HEK293 (cell line): ENCODE measurements around the gene DAP.

Source experiments
- CTCF ChIA-PET: fragments of 350-600 bp; formaldehyde crosslinking; extraction: SDS; loops from one replicate; lab custom pipeline; 2021; ENCODE audit warnings: antibody characterized with exemption; lab: Yijun Ruan, JAX
- POLR2A ChIA-PET: fragments of 300-600 bp; formaldehyde crosslinking; extraction: SDS; loops from one replicate; lab custom pipeline; 2020; ENCODE audit warnings: antibody characterized with exemption, inconsistent platforms; lab: Yijun Ruan, JAX
- H3K27ac ChIP-seq: fragments of 200-500 bp; sonication (Bioruptor generic); 2 replicates; pipeline ENCODE4 v1.5.1; 2014; ENCODE audit warnings: low read depth, low read length, control low read depth, inconsistent platforms; ENCODE audit errors: extremely low read depth
- H3K36me3 ChIP-seq, 2 experiments: fragments of 200-500 bp in 1 of 2; sonication (Bioruptor generic) in 1 of 2; 1 replicate in 1 of 2; 2 replicates in 1 of 2; pipeline ENCODE4 v1.5.1; 2014 to 2017; ENCODE audit warnings: inconsistent platforms in 2 of 2, low read length in 2 of 2; ENCODE audit not compliant: control insufficient read depth in 2 of 2, insufficient read depth in 1 of 2
- H3K4me1 ChIP-seq: fragments of 200-500 bp; sonication (Bioruptor generic); 2 replicates; pipeline ENCODE4 v1.5.1; 2014; ENCODE audit warnings: mild to moderate bottlenecking, low read length, inconsistent platforms; ENCODE audit not compliant: control insufficient read depth, insufficient read depth
- H3K4me3 ChIP-seq: 2 replicates; pipeline ENCODE4 v1.5.1; 2011; ENCODE audit warnings: low read depth, mild to moderate bottlenecking, control low read depth, low read length, moderate library complexity
- H3K9me3 ChIP-seq: fragments of 200-500 bp; sonication (Bioruptor generic); 2 replicates; pipeline ENCODE4 v1.5.1; 2014; ENCODE audit warnings: low read depth, low read length, inconsistent platforms; ENCODE audit not compliant: control insufficient read depth, insufficient read depth
- BCL11A ChIP-seq: fragments of 450-650 bp; formaldehyde crosslinking; IDR thresholded peaks from 2 replicates; pipeline ENCODE4 v1.5.1; 2016; ENCODE audit warnings: low read depth, missing biosample characterization, missing genetic modification characterization
- GFI1B ChIP-seq: fragments of 450-650 bp; formaldehyde crosslinking; IDR thresholded peaks from 2 replicates; pipeline ENCODE4 v1.5.1; 2016; ENCODE audit warnings: missing biosample characterization, missing genetic modification characterization
- GLIS1 ChIP-seq: fragments of 450-650 bp; formaldehyde crosslinking; IDR thresholded peaks from 2 replicates; pipeline ENCODE4 v1.5.1; 2016; ENCODE audit warnings: missing biosample characterization, missing genetic modification characterization
- MEIS1 ChIP-seq: sonication (generic); formaldehyde crosslinking; IDR thresholded peaks from 2 replicates; pipeline ENCODE4 v1.8.1; 2022; ENCODE audit warnings: missing genetic modification reagents, mild to moderate bottlenecking, borderline replicate concordance
- MZF1 ChIP-seq: fragments of 450-650 bp; formaldehyde crosslinking; IDR thresholded peaks from 2 replicates; pipeline ENCODE4 v1.5.1; 2017; ENCODE audit warnings: missing biosample characterization, missing genetic modification characterization, borderline replicate concordance
- OVOL3 ChIP-seq: fragments of 450-650 bp; formaldehyde crosslinking; IDR thresholded peaks from 2 replicates; pipeline ENCODE4 v1.5.1; 2016; ENCODE audit warnings: missing biosample characterization, missing genetic modification characterization
- WT1 ChIP-seq: fragments of 450-650 bp; formaldehyde crosslinking; IDR thresholded peaks from 2 replicates; pipeline ENCODE4 v1.5.1; 2016; ENCODE audit warnings: missing biosample characterization, missing genetic modification characterization
- ZBTB7A ChIP-seq: fragments of 450-650 bp; formaldehyde crosslinking; IDR thresholded peaks from 2 replicates; pipeline ENCODE4 v1.5.1; 2016; ENCODE audit warnings: low read depth, missing biosample characterization, missing genetic modification characterization
- ZFP3 ChIP-seq: fragments of 450-650 bp; formaldehyde crosslinking; IDR thresholded peaks from 2 replicates; pipeline ENCODE4 v1.5.1; 2016; ENCODE audit warnings: low read depth, missing biosample characterization, missing genetic modification characterization
- ZFP37 ChIP-seq: fragments of 450-650 bp; formaldehyde crosslinking; IDR thresholded peaks from 2 replicates; pipeline ENCODE4 v1.5.1; 2016; ENCODE audit warnings: missing biosample characterization, missing genetic modification characterization
- ZFP69B ChIP-seq: fragments of 450-650 bp; formaldehyde crosslinking; IDR thresholded peaks from 2 replicates; pipeline ENCODE4 v1.5.1; 2016; ENCODE audit warnings: missing biosample characterization, missing genetic modification characterization
- ZNF112 ChIP-seq: fragments of 450-650 bp; formaldehyde crosslinking; IDR thresholded peaks from 2 replicates; pipeline ENCODE4 v1.5.0; 2017; ENCODE audit warnings: missing biosample characterization, missing genetic modification characterization
- ZNF221 ChIP-seq: fragments of 450-650 bp; formaldehyde crosslinking; IDR thresholded peaks from 2 replicates; pipeline ENCODE4 v1.5.1; 2017; ENCODE audit warnings: missing biosample characterization, missing genetic modification characterization, borderline replicate concordance
- ZNF24 ChIP-seq: fragments of 450-650 bp; formaldehyde crosslinking; IDR thresholded peaks from 2 replicates; pipeline ENCODE4 v1.5.1; 2016; ENCODE audit warnings: missing biosample characterization, missing genetic modification characterization
- ZNF416 ChIP-seq: fragments of 450-650 bp; formaldehyde crosslinking; IDR thresholded peaks from 2 replicates; pipeline ENCODE4 v1.5.1; 2016; ENCODE audit warnings: missing biosample characterization, missing genetic modification characterization
- ZNF423 ChIP-seq: fragments of 450-650 bp; formaldehyde crosslinking; IDR thresholded peaks from 2 replicates; pipeline ENCODE4 v1.5.1; 2016; ENCODE audit warnings: missing biosample characterization, missing genetic modification characterization
- ZNF513 ChIP-seq: fragments of 450-650 bp; IDR thresholded peaks from 2 replicates; pipeline ENCODE4 v1.5.1; 2018; ENCODE audit warnings: missing biosample characterization, missing genetic modification characterization
- ZNF521 ChIP-seq: fragments of 450-650 bp; formaldehyde crosslinking; IDR thresholded peaks from 2 replicates; pipeline ENCODE4 v1.5.1; 2017; ENCODE audit warnings: missing biosample characterization, mild to moderate bottlenecking, missing genetic modification characterization
- ZNF558 ChIP-seq: fragments of 450-650 bp; formaldehyde crosslinking; IDR thresholded peaks from 2 replicates; pipeline ENCODE4 v1.5.1; 2016; ENCODE audit warnings: missing biosample characterization, missing genetic modification characterization
- ZNF707 ChIP-seq: fragments of 450-650 bp; formaldehyde crosslinking; IDR thresholded peaks from 2 replicates; pipeline ENCODE4 v1.5.1; 2016; ENCODE audit warnings: missing biosample characterization, missing genetic modification characterization
- ZNF76 ChIP-seq: fragments of 450-650 bp; formaldehyde crosslinking; IDR thresholded peaks from 2 replicates; pipeline ENCODE4; 2016; ENCODE audit warnings: low read depth, missing biosample characterization, missing genetic modification characterization, borderline replicate concordance
- ZNF785 ChIP-seq: fragments of 450-650 bp; formaldehyde crosslinking; IDR thresholded peaks from 2 replicates; pipeline ENCODE4 v1.5.1; 2016; ENCODE audit warnings: missing biosample characterization, missing genetic modification characterization
- ZNF792 ChIP-seq: fragments of 450-650 bp; formaldehyde crosslinking; IDR thresholded peaks from 2 replicates; pipeline ENCODE4 v1.5.1; 2016; ENCODE audit warnings: missing biosample characterization, missing genetic modification characterization
- TF ChIP-seq, protein P1 (sequence below): fragments of 450-650 bp; formaldehyde crosslinking; IDR thresholded peaks from 2 replicates; pipeline ENCODE4 v1.5.1; 2016; ENCODE audit warnings: missing biosample characterization, missing genetic modification characterization
- TF ChIP-seq, protein P2 (sequence below): fragments of 450-650 bp; formaldehyde crosslinking; IDR thresholded peaks from 2 replicates; pipeline ENCODE4 v1.5.1; 2016; ENCODE audit warnings: missing biosample characterization, missing genetic modification characterization, borderline replicate concordance
- TF ChIP-seq, protein P3 (sequence below): fragments of 450-650 bp; formaldehyde crosslinking; IDR thresholded peaks from 2 replicates; pipeline ENCODE4 v1.5.1; 2016; ENCODE audit warnings: missing biosample characterization, missing genetic modification characterization

Gene DAP

GRCh38 chr5:10759111-10759510 is 1.9 kb downstream of the DAP start:
- CTCF ChIA-PET = interaction anchor here (0.6 to 0.7 kb wide), 2 partner anchors 54 to 486 kb away, joined by 3 read pairs; no protein-coding TSS in a partner anchor
- H3K27ac ChIP-seq = no peak overlapping the region
- no peaks in the 10 kb centered on the region for H3K4me1 ChIP-seq
- peaks cover 4 to 8% of the 10 kb centered on the region in 2 experiments; a peak in 2 of 3 replicates for H3K36me3 ChIP-seq
- TF ChIP-seq GLIS1 (tag by site-specific recombination) (no peak), ZNF792 (tag by site-specific recombination) (no peak), ZNF785 (tag by site-specific recombination) (no peak), ZNF707 (tag by site-specific recombination) (no peak), ZBTB7A (tag by site-specific recombination) (no peak), ZNF513 (no peak), ZFP3 (no peak)
- TF ChIP-seq, protein P1, sequence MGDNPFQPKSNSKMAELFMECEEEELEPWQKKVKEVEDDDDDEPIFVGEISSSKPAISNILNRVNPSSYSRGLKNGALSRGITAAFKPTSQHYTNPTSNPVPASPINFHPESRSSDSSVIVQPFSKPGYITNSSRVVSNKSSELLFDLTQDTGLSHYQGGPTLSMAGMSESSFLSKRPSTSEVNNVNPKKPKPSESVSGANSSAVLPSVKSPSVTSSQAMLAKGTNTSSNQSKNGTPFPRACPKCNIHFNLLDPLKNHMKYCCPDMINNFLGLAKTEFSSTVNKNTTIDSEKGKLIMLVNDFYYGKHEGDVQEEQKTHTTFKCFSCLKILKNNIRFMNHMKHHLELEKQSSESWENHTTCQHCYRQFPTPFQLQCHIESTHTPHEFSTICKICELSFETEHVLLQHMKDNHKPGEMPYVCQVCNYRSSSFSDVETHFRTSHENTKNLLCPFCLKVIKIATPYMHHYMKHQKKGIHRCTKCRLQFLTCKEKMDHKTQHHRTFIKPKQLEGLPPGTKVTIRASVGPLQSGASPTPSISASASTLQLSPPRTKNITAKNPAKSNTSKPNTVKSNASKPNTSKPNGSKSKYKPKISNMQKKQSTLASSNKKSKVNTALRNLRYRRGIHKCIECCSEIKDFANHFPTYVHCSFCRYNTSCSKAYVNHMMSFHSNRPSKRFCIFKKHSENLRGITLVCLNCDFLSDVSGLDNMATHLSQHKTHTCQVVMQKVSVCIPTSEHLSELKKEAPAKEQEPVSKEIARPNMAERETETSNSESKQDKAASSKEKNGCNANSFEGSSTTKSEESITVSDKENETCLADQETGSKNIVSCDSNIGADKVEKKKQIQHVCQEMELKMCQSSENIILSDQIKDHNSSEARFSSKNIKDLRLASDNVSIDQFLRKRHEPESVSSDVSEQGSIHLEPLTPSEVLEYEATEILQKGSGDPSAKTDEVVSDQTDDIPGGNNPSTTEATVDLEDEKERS (tag by site-specific recombination) = no peak
- TF ChIP-seq, all 188 proteins: peak for 0
- no peak overlapping the region for H3K4me3 ChIP-seq
- POLR2A ChIA-PET = no interaction called here
- no peaks in the 10 kb centered on the region for H3K9me3 ChIP-seq

DNA sequence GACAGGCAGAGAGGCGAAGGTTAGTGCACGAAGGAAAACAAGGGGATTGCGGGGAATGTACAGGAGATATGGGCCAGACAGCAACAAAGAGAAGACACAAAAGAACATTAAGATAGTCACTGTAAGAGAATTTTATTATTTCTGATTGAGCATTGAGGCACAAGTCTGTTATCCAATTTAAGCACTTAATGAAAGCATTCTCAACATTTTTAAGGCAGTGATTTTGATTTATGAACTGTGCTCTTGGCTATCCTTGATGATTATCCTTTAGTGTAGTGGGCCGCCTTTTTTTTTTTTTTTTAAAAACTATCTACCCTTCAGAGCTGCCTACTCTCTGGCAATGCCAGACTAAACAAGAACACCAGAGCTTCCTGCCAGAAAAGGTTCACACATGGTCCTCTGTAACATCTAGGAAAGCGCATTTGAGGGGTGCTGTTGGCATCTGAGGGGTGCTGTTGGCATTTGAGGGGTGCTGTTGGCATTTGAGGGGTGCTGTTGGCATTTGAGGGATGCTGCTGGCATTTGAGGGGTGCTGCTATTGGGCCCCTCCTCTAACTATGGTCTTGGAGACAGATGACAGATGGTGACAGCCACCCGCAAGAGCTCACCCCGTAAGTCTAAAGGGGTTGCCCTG is 3.0 kb downstream of the DAP start:
- Histone ChIP-seq H3K36me3 (peaks cover 4 to 18% of the 10 kb centered on the region in 2 experiments; a peak in 2 of 3 replicates), H3K4me3 (no peak overlapping the region), H3K9me3 (no peaks in the 10 kb centered on the region), H3K27ac (no peak overlapping the region), H3K4me1 (no peaks in the 10 kb centered on the region)
- ChIA-PET POLR2A (no interaction called here), CTCF (interaction anchor here (0.7 kb wide), 1 partner anchor 394 kb away, joined by 4 read pairs; no protein-coding TSS in a partner anchor)
- TF ChIP-seq ZNF416 = no peak
- no peak for TF ChIP-seq ZNF521 (tag by site-specific recombination)
- TF ChIP-seq OVOL3 = no peak
- TF ChIP-seq ZNF221 (tag by site-specific recombination) = no peak
- no peak for TF ChIP-seq ZFP37 (tag by site-specific recombination)
- TF ChIP-seq ZNF558 (tag by site-specific recombination) = no peak
- TF ChIP-seq BCL11A (tag by site-specific recombination) = no peak
- TF ChIP-seq GFI1B (tag by site-specific recombination) = no peak
- no peak for TF ChIP-seq ZBTB7A (tag by site-specific recombination)
- TF ChIP-seq ZNF24 = no peak
- TF ChIP-seq ZNF423 (tag by site-specific recombination) = no peak
- TF ChIP-seq ZNF76 (tag by site-specific recombination) = no peak
- TF ChIP-seq WT1 (tag by site-specific recombination) = no peak
- no peak for TF ChIP-seq MEIS1
- TF ChIP-seq, protein P2, sequence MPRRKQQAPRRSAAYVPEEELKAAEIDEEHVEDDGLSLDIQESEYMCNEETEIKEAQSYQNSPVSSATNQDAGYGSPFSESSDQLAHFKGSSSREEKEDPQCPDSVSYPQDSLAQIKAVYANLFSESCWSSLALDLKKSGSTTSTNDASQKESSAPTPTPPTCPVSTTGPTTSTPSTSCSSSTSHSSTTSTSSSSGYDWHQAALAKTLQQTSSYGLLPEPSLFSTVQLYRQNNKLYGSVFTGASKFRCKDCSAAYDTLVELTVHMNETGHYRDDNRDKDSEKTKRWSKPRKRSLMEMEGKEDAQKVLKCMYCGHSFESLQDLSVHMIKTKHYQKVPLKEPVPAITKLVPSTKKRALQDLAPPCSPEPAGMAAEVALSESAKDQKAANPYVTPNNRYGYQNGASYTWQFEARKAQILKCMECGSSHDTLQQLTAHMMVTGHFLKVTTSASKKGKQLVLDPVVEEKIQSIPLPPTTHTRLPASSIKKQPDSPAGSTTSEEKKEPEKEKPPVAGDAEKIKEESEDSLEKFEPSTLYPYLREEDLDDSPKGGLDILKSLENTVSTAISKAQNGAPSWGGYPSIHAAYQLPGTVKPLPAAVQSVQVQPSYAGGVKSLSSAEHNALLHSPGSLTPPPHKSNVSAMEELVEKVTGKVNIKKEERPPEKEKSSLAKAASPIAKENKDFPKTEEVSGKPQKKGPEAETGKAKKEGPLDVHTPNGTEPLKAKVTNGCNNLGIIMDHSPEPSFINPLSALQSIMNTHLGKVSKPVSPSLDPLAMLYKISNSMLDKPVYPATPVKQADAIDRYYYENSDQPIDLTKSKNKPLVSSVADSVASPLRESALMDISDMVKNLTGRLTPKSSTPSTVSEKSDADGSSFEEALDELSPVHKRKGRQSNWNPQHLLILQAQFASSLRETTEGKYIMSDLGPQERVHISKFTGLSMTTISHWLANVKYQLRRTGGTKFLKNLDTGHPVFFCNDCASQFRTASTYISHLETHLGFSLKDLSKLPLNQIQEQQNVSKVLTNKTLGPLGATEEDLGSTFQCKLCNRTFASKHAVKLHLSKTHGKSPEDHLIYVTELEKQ (tag by site-specific recombination) = no peak
- TF ChIP-seq, protein P3, sequence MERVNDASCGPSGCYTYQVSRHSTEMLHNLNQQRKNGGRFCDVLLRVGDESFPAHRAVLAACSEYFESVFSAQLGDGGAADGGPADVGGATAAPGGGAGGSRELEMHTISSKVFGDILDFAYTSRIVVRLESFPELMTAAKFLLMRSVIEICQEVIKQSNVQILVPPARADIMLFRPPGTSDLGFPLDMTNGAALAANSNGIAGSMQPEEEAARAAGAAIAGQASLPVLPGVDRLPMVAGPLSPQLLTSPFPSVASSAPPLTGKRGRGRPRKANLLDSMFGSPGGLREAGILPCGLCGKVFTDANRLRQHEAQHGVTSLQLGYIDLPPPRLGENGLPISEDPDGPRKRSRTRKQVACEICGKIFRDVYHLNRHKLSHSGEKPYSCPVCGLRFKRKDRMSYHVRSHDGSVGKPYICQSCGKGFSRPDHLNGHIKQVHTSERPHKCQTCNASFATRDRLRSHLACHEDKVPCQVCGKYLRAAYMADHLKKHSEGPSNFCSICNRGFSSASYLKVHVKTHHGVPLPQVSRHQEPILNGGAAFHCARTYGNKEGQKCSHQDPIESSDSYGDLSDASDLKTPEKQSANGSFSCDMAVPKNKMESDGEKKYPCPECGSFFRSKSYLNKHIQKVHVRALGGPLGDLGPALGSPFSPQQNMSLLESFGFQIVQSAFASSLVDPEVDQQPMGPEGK = no peak
- no peak for TF ChIP-seq ZFP69B (tag by site-specific recombination)
- no peak for TF ChIP-seq MZF1 (tag by site-specific recombination)
- no peak for TF ChIP-seq ZNF112 (tag by site-specific recombination)
